HEK293T (cell line): ENCODE data around the gene ARHGAP10.

Experiments
- BHLHE40 ChIP-seq: fragments of 450-650 bp; IDR thresholded peaks from 2 replicates; pipeline ENCODE4 v1.6.1; 2016; ENCODE audit warnings: mild to moderate bottlenecking, moderate library complexity, borderline replicate concordance
- ELF4 ChIP-seq: fragments of 450-650 bp; IDR thresholded peaks from 2 replicates; pipeline ENCODE4 v1.6.1; 2017; ENCODE audit warnings: antibody characterized with exemption
- FOXK2 ChIP-seq: fragments of 450-650 bp; IDR thresholded peaks from 2 replicates; pipeline ENCODE4 v1.6.1; 2016; ENCODE audit warnings: mild to moderate bottlenecking
- FOXM1 ChIP-seq: fragments of 450-650 bp; IDR thresholded peaks from 2 replicates; pipeline ENCODE4 v1.6.1; 2017; ENCODE audit warnings: mild to moderate bottlenecking, borderline replicate concordance
- HDGF ChIP-seq: fragments of 450-650 bp; IDR thresholded peaks from 2 replicates; pipeline ENCODE4 v1.6.1; 2017; ENCODE audit warnings: antibody characterized with exemption, borderline replicate concordance
- LEF1 ChIP-seq: fragments of 450-650 bp; IDR thresholded peaks from 2 replicates; pipeline ENCODE4 v1.6.1; 2017; ENCODE audit warnings: mild to moderate bottlenecking, borderline replicate concordance
- SP1 ChIP-seq: fragments of 450-650 bp; IDR thresholded peaks from 2 replicates; pipeline ENCODE4 v1.6.1; 2017
- SUZ12 ChIP-seq: fragments of 450-650 bp; IDR thresholded peaks from 2 replicates; pipeline ENCODE4 v1.6.1; 2016; ENCODE audit warnings: mild to moderate bottlenecking
- TARDBP ChIP-seq: fragments of 450-650 bp; IDR thresholded peaks from 2 replicates; pipeline ENCODE4 v1.6.1; 2016
- ZNF384 ChIP-seq: fragments of 450-650 bp; IDR thresholded peaks from 2 replicates; pipeline ENCODE4 v1.6.1; 2016

DNA sequence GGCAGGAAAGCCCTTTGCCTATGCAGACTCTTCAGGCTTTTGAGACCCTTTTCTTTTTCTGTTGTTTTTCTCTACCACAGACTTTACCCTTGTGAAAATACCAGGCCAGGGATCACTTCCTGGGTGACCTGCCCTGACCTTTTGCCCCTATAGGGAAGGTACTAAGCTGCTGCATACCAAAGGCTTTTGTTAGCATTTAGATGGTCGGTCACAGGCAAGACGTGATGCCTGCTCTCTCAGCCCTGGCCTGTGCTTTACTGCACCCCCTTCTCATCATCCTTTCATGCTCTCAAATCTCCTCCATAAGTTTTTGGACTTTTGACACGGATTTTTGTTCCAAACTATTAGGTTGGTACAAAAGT is 98.2 kb downstream of the ARHGAP10 start:
- no peak for TF ChIP-seq SUZ12
- TF ChIP-seq FOXK2: no peak
- TF ChIP-seq FOXM1: no peak
- no peak for TF ChIP-seq ZNF384
- no peak for TF ChIP-seq TARDBP
- no peak for TF ChIP-seq ELF4
- no peak for TF ChIP-seq LEF1
- no peak for TF ChIP-seq HDGF
- TF ChIP-seq BHLHE40: no peak
- TF ChIP-seq SP1: no peak
